ENCODE results near the gene RBFOX2.

The RBFOX2 gene

GRCh38 chr22:35728639-35729308 lies 299.9 kb downstream of the RBFOX2 start:
- TF ChIP-seq CTCF (IDR thresholded peaks at IDR 0.05): no peak
- no peaks in the 10 kb centered on the region for H3K4me1 ChIP-seq
- no peak overlapping the region for H3K4me3 ChIP-seq
- H3K36me3 ChIP-seq: no peaks in the 10 kb centered on the region
- intact Hi-C loops (cut with DNase I; ENCODE audit: low total_unique reads): no loop called here
- H3K27ac ChIP-seq: no peak overlapping the region
- no peaks in the 10 kb centered on the region for H3K9me3 ChIP-seq
- no peak for DNase-seq
- H3K27me3 ChIP-seq: peaks cover 0 to 7% of the 10 kb centered on the region in 2 donors

- DNase-seq: no peak
- TF ChIP-seq CTCF (IDR thresholded peaks at IDR 0.05): no peak
- Histone ChIP-seq H3K27me3 (peaks cover 0 to 7% of the 10 kb centered on the region in 2 donors), H3K9me3 (no peaks in the 10 kb centered on the region), H3K4me1 (no peaks in the 10 kb centered on the region), H3K27ac (no peak overlapping the region), H3K36me3 (no peaks in the 10 kb centered on the region), H3K4me3 (no peak overlapping the region)
- intact Hi-C loops (cut with DNase I; ENCODE audit: low total_unique reads): no loop called here
Observed at GRCh38 chr22:35727436-35727835, 301.2 kb downstream of the RBFOX2 start.

GRCh38 chr22:35726933-35727332 lies 301.7 kb downstream of the RBFOX2 start:
- DNase-seq: no peak
- no peak for TF ChIP-seq CTCF (IDR thresholded peaks at IDR 0.05)
- no peak overlapping the region for H3K27ac ChIP-seq
- no peaks in the 10 kb centered on the region for H3K4me1 ChIP-seq
- peaks cover 0 to 7% of the 10 kb centered on the region in 2 donors for H3K27me3 ChIP-seq
- H3K9me3 ChIP-seq: no peaks in the 10 kb centered on the region
- intact Hi-C loops (cut with DNase I; ENCODE audit: low total_unique reads): no loop called here
- no peak overlapping the region for H3K4me3 ChIP-seq
- no peaks in the 10 kb centered on the region for H3K36me3 ChIP-seq

GRCh38 chr22:35726398-35726797 lies 302.2 kb downstream of the RBFOX2 start:
- no peak for TF ChIP-seq CTCF (IDR thresholded peaks at IDR 0.05)

GRCh38 chr22:35725521-35725920 lies 303.1 kb downstream of the RBFOX2 start:
- TF ChIP-seq CTCF (IDR thresholded peaks at IDR 0.05): no peak
- Histone ChIP-seq H3K4me1 (no peaks in the 10 kb centered on the region), H3K36me3 (no peaks in the 10 kb centered on the region), H3K27me3 (peaks cover 0 to 7% of the 10 kb centered on the region in 2 donors), H3K9me3 (no peaks in the 10 kb centered on the region), H3K4me3 (no peak overlapping the region), H3K27ac (no peak overlapping the region)
- no peak for DNase-seq
- intact Hi-C loops (cut with DNase I; ENCODE audit: low total_unique reads): no loop called here

More at GRCh38 chr22:35726398-35726797, 302.2 kb downstream of the RBFOX2 start:
- peaks cover 0 to 7% of the 10 kb centered on the region in 2 donors for H3K27me3 ChIP-seq
- DNase-seq: no peak
- intact Hi-C loops (cut with DNase I; ENCODE audit: low total_unique reads): no loop called here
- H3K36me3 ChIP-seq: no peaks in the 10 kb centered on the region
- H3K27ac ChIP-seq: no peak overlapping the region
- no peak overlapping the region for H3K4me3 ChIP-seq
- no peaks in the 10 kb centered on the region for H3K4me1 ChIP-seq
- H3K9me3 ChIP-seq: no peaks in the 10 kb centered on the region
